Measurements from ENCODE around the gene TRIM41. TPM values are rescaled to one million over a fixed set of nuclear protein-coding genes. Genes with fewer than 3 reads are reported as not detected.
A peak's percentile ranks its signal among the peaks of the same experiment; 100 is the strongest.

Gene TRIM41
- total RNA-seq, 2 experiments from 2014 or later, result 44.5 to 49.7 TPM

DNA sequence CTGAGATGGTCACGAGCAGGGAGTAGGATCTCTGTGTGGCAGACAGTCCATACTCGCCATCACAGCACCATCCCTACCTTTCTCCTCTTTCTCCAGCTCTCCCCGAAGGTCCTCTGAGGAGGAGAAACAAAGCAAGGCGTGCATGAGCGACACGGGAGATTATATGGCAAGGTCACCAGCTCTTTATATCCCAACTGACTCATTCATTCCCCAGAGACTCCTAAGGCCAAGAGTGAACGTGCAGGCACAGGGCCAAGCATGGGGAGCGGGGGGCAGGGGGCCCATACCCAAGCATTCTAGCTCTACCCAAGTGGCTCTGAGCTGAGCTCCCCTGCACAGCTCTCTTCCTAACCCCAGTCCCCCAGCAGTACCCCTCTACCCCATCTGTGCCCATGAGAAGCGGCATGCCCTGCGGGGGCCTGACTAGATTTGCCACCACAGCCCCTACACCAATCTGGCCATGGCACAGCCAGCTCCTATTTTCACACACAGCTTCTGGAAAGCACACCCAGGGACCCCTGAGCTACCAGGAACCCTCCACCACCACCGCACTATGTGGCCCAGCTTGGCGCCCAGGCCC is 24.9 kb upstream of the TRIM41 start:
- POLR2A ChIA-PET, result interaction anchor here (0.9 to 1.6 kb wide), 3 partner anchors 9 to 11 kb away, joined by 3 to 6 read pairs (median 3); no protein-coding TSS in a partner anchor
- peaks cover 19% of the 10 kb centered on the region for H3K27me3 Mint-ChIP-seq
- ATAC-seq (ENCODE audit: low read depth), result no peak
- H3K4me1 Mint-ChIP-seq, result peaks cover 2% of the 10 kb centered on the region
- no peaks in the 10 kb centered on the region for H3K36me3 Mint-ChIP-seq
- H3K9me3 Mint-ChIP-seq, result no peaks in the 10 kb centered on the region
- DNase-seq, result no peak
- no peak overlapping the region for H3K4me3 Mint-ChIP-seq
- no peak overlapping the region for H3K27ac Mint-ChIP-seq

DNA sequence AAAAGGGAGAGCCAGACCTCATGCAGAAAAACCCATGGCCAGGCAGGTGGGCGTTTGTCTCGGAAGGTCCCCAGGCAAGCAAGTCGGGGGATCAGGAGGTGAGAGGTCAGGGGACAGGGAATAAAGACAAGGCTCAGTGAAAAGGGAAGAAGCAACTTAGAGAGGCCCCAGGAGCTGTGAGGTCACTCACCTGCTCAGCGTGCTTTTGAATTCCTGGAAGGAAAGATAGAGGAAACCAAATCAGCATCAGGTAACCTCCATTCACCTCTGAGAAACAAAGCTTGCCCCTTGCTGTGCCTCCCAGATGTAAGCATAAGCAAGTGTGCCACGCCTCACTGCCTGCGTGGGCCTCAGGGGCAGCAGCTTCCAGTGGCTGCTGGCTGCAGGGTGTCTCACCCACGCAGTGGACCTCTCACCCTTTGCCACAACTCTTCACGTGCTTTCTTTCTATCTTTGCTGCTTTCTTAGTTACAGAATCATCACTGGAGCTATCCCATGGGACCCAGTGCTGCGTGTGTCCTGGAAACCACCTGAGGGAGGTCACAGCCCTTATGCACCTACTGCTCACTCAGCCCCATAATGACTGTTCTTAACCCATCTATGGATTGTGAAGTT is 24.1 kb upstream of the TRIM41 start:
- Mint-ChIP-seq H3K9me3 (no peaks in the 10 kb centered on the region), H3K4me1 (peaks cover 2% of the 10 kb centered on the region), H3K27ac (no peak overlapping the region)

DNA sequence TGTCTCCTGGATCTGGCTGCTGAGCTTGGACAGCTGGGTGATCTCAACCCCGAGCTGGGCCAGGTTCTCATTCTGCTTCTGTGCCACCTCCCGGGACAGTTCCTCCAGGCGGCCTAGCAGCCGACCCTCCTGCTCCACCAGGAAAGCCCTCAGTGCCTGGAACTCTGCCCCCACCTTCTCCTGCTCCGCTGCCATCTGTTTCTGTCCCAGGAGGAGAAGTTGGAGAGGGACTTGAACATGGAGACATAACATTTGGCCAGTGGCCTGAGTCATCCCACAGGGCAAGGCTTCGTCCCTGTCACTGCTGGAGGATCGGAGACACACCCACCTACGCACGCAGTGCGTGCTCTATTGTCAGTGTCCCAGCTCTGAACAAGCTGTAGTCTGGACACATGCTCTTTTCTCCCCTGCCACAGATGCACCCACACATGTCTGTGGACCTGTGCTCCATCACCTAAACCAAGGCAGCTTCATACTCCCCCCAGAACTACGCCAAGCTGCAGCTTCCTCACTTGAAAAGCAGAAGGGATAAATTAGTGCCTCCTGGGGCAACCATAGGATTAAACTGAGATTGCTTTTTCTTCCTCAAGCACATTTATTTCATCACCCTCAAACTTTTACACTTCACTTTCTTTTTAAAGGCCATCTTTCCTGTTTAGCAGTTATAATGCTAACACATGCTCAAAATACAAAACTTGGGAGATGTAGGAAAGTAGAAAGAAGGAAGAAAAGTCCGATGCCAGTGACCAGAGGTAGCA is 23.0 kb upstream of the TRIM41 start:
- no peak for ATAC-seq (ENCODE audit: low read depth)
- POLR2A ChIA-PET, result interaction anchor here (1.1 to 1.6 kb wide), 2 partner anchors 8 to 10 kb away, joined by 3 to 6 read pairs; no protein-coding TSS in a partner anchor
- peaks cover 27% of the 10 kb centered on the region for H3K27me3 Mint-ChIP-seq

More for the DNA sequence above, 24.1 kb upstream of the TRIM41 start:
- DNase-seq, result no peak
- no peaks in the 10 kb centered on the region for H3K36me3 Mint-ChIP-seq
- POLR2A ChIA-PET, result interaction anchor here (1.1 to 1.6 kb wide), 2 partner anchors 7 to 9 kb away, joined by 3 to 6 read pairs; no protein-coding TSS in a partner anchor
- no peak for ATAC-seq (ENCODE audit: low read depth)
- H3K27me3 Mint-ChIP-seq, result peaks cover 24% of the 10 kb centered on the region
- no peak overlapping the region for H3K4me3 Mint-ChIP-seq

DNA sequence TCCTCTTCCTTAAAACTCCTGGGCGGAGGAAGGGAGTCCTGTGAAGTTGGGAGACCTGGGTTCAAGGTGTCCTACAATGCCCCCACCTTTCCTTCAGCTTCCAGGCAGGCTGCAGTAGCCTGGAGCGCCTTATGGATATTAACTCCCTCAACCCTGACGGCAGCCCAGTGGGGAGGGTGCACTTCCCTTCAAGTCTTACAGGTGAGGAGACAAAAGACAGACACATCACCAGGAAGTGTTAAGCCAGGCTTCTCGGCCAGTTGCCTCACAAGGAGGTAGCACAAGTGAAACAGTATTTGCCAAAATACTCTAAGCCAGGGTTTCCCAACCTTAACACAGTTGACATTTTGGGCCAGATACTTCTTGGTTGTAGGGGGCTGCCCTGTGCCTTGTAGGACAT is 22.3 kb upstream of the TRIM41 start:
- no peak overlapping the region for H3K27ac Mint-ChIP-seq
- peaks cover 9% of the 10 kb centered on the region for H3K4me1 Mint-ChIP-seq
- no peak for DNase-seq
- H3K9me3 Mint-ChIP-seq, result no peaks in the 10 kb centered on the region
- no peak for ATAC-seq (ENCODE audit: low read depth)
- H3K36me3 Mint-ChIP-seq, result no peaks in the 10 kb centered on the region
- no peak overlapping the region for H3K4me3 Mint-ChIP-seq
- H3K27me3 Mint-ChIP-seq, result peaks cover 33% of the 10 kb centered on the region
- POLR2A ChIA-PET, result interaction anchor here (1.3 kb wide), 1 partner anchor 9 kb away, joined by 4 read pairs; no protein-coding TSS in a partner anchor

More for the DNA sequence above, 23.0 kb upstream of the TRIM41 start:
- Mint-ChIP-seq H3K9me3 (no peaks in the 10 kb centered on the region), H3K36me3 (no peaks in the 10 kb centered on the region), H3K27ac (no peak overlapping the region), H3K4me3 (no peak overlapping the region), H3K4me1 (peaks cover 4% of the 10 kb centered on the region)
- DNase-seq, result no peak

DNA sequence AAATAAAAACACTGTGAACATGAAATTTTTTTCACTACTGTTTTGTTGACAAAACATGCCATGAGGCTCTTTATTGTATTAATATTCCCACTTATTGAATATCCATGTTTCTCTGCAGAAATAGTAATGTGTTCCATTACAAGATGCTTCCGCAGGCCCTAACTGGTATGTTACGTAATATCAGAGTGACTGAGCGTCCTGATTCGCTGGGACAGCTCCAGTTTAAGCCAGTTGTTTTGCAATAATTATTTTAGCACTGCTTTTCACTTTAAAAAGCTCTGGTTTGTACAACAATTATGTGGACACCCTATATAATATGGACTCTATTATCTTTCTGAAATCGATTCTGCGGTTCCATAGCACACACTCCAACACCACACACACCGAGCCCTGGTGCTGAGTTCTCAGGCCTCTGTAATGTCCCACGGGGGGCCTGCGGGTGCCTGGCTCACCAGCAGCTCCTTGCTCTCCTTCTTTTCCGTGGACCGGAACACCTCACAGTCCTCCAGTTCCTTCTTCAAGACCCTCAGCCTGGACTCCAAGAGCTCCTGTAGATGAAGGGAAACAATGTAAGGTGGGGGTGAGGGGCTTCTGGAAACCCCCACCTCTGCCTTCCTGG is 19.9 kb upstream of the TRIM41 start:
- DNase-seq (no peak), ATAC-seq (ENCODE audit: low read depth) (no peak)
- H3K4me3 Mint-ChIP-seq, result no peak overlapping the region
- H3K27ac Mint-ChIP-seq, result no peak overlapping the region
- peaks cover 27% of the 10 kb centered on the region for H3K4me1 Mint-ChIP-seq
- peaks cover 2% of the 10 kb centered on the region for H3K36me3 Mint-ChIP-seq
- H3K27me3 Mint-ChIP-seq, result peaks cover 39% of the 10 kb centered on the region
- POLR2A ChIA-PET, result interaction anchor here (1.2 to 6.5 kb wide), 2 partner anchors 12 to 13 kb away, joined by 3 to 131 read pairs; no protein-coding TSS in a partner anchor
- H3K9me3 Mint-ChIP-seq, result no peaks in the 10 kb centered on the region

DNA sequence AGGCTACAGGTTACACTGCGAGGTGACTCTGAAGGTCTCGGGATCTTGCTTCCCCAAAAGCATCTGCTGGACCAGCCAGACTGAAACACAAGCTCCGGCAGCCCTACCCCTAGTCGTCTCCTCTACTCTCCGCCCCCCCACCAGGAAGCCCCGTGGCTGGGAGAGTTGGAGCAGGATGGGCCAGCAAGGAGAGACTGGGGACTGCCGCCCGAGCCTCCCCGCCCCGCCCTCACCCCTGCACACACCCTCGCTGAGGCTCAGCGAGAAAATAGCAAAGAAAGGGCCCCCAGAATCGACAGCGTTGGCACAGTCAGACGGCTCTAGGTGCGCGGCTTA is 19.3 kb upstream of the TRIM41 start:
- peak overlapping the region; percentile 84 for H3K4me3 Mint-ChIP-seq
- H3K27ac Mint-ChIP-seq, result peak overlapping the region; percentile 65
- H3K4me1 Mint-ChIP-seq, result peaks cover 27% of the 10 kb centered on the region
- H3K36me3 Mint-ChIP-seq, result peaks cover 2% of the 10 kb centered on the region
- no peak for ATAC-seq (ENCODE audit: low read depth)
- H3K9me3 Mint-ChIP-seq, result no peaks in the 10 kb centered on the region
- DNase-seq, result no peak
- H3K27me3 Mint-ChIP-seq, result peaks cover 39% of the 10 kb centered on the region
- POLR2A ChIA-PET, result interaction anchor here (6.5 kb wide), 1 partner anchor 12 kb away, joined by 131 read pairs; no protein-coding TSS in a partner anchor

DNA sequence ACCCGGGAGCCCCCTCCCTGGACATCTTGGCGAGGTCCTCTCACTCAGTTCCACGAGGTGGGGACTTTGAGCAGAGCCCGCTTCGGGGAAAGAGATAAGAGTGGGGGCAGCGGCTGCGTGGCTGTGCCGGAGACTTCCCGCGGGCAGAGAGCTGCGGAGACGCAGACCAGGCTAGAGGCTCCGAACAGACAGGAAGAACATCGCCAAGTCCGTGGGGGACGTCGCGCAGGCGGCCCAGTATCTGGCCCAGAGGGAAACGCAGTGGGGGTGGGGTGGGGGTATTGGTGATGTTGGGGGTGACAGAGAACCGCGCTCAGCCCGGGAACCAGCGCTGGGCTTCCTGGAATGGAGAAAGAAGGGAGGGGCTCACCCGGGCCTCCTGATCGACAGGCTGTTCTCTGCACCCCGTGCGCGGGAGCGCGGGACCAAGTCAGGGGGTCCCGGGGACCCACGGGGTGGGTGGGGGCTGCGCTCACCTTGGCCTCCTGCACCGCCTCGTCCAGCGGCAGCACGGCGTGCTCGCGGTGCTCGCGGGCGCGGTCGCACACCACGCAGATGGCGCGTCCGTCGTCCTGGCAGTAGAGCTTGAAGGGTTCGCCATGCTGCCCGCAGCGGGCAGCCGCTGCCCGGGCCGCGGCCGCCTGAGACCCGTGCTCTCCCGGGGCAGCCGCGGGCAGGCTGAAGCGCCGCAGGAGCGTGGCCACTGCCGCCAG is 18.8 kb upstream of the TRIM41 start:
- ATAC-seq (ENCODE audit: low read depth) (peak; percentile 6), DNase-seq (peak; percentile 64)
- peak overlapping the region; percentile 84 for H3K4me3 Mint-ChIP-seq
- peaks cover 2% of the 10 kb centered on the region for H3K36me3 Mint-ChIP-seq
- POLR2A ChIA-PET, result interaction anchor here (1.3 to 6.5 kb wide), 6 partner anchors 12 to 56 kb away, joined by 3 to 131 read pairs (median 4); partner anchors contain the start of genes RACK1 and TRIM41
- H3K9me3 Mint-ChIP-seq, result no peaks in the 10 kb centered on the region
- peaks cover 39% of the 10 kb centered on the region for H3K27me3 Mint-ChIP-seq
- peak overlapping the region; percentile 65 for H3K27ac Mint-ChIP-seq
- peaks cover 27% of the 10 kb centered on the region for H3K4me1 Mint-ChIP-seq

DNA sequence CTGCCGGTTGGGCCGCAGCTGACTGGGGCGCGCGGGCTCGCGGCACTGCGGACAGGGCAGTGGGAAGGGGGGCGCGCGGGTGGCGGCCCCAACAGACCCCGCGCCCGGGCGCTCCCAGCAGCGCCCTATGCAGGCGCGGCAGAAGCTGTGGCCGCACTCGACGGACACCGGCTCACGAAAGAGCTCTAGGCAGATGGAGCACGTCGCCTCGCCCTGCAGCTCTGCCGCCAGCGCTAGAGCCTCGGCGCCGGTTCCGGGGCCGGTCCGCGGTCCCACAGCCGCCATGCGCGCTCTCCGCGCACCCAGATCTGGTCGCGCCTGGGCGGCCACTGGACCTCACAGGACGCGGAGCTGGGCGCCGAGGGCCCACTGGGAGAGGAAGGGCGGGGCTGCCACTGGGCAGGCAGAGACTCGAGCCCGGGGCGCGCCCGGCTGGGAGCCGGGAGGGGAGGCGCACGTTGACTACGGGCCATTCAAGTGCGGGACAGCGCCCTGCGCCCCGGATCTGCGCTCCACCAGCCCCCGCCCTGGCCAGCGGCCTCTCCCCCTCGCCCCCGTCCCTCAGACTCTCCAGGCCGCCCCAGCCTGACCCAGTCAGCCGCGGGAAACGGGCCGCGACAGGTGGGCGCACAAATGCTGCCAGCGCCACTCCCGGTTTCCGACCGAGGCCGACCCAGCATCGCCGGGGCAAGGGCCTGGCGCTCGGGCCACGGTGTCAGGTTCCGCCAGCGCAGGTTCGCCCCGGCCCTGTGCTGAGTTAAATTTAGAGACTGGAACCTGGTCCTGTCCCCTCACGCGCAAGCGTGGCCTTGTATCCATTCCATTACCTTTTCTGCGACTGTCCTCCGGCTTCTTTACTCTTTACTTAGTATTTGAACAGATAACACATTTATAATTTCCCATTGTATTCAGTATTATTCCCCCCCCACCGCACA is 18.0 kb upstream of the TRIM41 start, which contains the start of gene TRIM7:
TSS of gene TRIM7 (minus strand) at position 371 of the 935 bp plus-strand sequence. CDS start at position 285, 86 bp downstream.
- POLR2A ChIA-PET, result interaction anchor here (0.8 to 6.5 kb wide), 7 partner anchors 11 to 56 kb away, joined by 3 to 131 read pairs (median 4); partner anchors contain the start of genes RACK1, TRIM41 and TRIM52
- DNase-seq (peak; percentile 65), ATAC-seq (ENCODE audit: low read depth) (peak; percentile 7)
- peaks cover 2% of the 10 kb centered on the region for H3K36me3 Mint-ChIP-seq
- H3K4me1 Mint-ChIP-seq, result peaks cover 27% of the 10 kb centered on the region
- no peaks in the 10 kb centered on the region for H3K9me3 Mint-ChIP-seq
- peak within 1 kb of the TSS; percentile 87 for H3K27ac Mint-ChIP-seq
- peaks cover 39% of the 10 kb centered on the region for H3K27me3 Mint-ChIP-seq
- peak within 1 kb of the TSS; percentile 86 for H3K4me3 Mint-ChIP-seq

DNA sequence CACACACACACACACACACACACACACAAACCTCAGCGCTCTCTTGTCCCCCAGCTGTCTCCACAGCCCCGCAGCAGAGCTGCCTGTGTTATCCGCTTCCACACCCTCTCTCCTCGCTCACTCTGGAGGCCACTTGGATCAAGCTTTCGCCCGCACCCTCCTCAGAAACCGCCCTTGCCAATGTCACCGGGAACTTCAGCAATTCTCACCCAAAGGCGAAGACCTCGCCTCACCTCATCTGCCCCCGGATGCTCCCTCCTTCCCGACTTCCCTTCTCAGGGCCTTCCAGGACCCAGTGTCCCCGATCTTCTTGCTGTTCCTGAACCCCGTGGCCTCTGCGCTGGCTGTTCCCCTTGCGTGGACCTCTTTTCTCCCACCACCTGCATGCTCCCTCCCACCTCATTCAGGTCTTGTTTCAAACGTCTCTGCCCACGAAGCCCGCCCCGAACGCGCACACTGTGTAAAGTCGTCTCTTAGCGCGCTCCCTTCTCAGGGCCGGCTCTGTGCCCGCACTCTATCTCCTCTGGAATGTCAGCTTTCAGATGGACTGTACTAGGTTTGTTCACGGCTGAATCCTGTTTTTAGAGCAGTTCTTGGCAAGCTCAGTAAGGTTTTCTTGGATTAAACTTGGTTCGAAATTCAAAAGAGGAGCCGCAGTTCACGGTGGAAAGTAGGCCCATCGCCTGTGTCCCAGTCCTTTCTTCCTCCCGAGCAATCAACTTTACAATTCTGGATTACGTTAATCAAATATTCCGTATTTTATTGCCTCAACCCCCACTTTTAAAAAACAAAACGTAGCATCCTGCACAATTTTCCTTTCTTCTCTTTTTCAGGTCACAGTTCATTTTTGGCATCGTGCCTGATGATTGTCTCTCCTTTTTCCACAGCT is 17.1 kb upstream of the TRIM41 start:
- H3K4me3 Mint-ChIP-seq, result peak overlapping the region; percentile 86
- ATAC-seq (ENCODE audit: low read depth), result no peak
- H3K4me1 Mint-ChIP-seq, result peaks cover 27% of the 10 kb centered on the region
- H3K27ac Mint-ChIP-seq, result peak overlapping the region; percentile 87
- peaks cover 36% of the 10 kb centered on the region for H3K27me3 Mint-ChIP-seq
- H3K36me3 Mint-ChIP-seq, result peaks cover 2% of the 10 kb centered on the region
- DNase-seq, result peak; percentile 49
- POLR2A ChIA-PET, result interaction anchor here (1.0 to 6.5 kb wide), 8 partner anchors 11 to 55 kb away, joined by 3 to 131 read pairs (median 16); partner anchors contain the start of genes TRIM41 and TRIM52
- no peaks in the 10 kb centered on the region for H3K9me3 Mint-ChIP-seq

DNA sequence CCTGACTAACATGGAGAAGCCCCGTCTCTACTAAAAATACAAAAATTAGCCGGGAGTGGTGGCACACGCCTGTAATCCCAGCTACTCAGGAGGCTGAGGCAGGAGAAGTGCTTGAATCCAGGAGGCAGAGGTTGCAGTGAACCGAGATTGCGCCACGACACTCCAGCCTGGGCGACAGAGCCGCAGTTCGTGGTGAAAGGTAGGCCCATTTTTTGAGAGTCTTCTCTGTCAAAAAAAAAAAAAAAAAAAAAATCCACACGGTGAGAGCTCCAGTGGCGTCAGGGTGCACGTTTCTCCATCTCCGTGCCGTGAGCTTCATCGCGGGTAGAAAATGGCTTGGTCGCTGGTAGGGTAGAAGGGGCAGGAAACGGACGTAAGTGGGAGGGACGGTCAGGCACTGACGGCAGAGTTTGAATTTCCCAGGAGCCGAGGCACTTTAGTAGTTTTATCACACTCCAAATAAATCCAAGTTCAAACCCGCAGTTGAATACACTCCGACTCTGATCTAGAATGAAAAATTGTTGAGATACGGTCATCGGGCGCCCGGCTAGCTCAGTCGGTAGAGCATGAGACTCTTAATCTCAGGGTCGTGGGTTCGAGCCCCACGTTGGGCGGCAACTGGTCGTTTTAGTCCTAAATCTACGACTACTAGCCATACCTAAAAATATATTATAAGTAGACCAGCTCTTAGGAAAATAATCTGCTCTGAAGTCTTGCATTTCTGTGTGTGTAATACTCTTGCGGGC is 15.7 kb upstream of the TRIM41 start:
- Mint-ChIP-seq H3K36me3 (peaks cover 2% of the 10 kb centered on the region), H3K4me3 (peak overlapping the region; percentile 86), H3K9me3 (no peaks in the 10 kb centered on the region), H3K27me3 (peaks cover 28% of the 10 kb centered on the region), H3K27ac (peak overlapping the region; percentile 87), H3K4me1 (peaks cover 29% of the 10 kb centered on the region)
- POLR2A ChIA-PET, result interaction anchor here (0.6 to 6.5 kb wide), 15 partner anchors 9 to 391 kb away, joined by 3 to 131 read pairs (median 4); partner anchors contain the start of genes TRIM41 and TRIM52
- peak; percentile 77 for DNase-seq
- ATAC-seq (ENCODE audit: low read depth), result peak; percentile 58
